Liver (tissue), 9 donors: Measurements from ENCODE around the gene CIITA. TPM values are rescaled to one million over a fixed set of nuclear protein-coding genes. Genes with fewer than 3 reads are reported as not detected.

Source experiments
- DNase-seq: peaks from one replicate; pipeline ENCODE4 v3.0.0-alpha.2; 2017; ENCODE audit warnings: low spot score
- H3K27ac ChIP-seq, 2 donors: one replicate each; pipeline ENCODE4 v1.7.0; 2013; ENCODE audit warnings: inconsistent platforms in 2 of 2, low read length in 2 of 2, control low read depth in 1 of 2, low read depth in 1 of 2, mild to moderate bottlenecking in 1 of 2
- H3K27me3 ChIP-seq, 4 donors: one replicate each; pipeline versions ENCODE4 v1.6.1 to v1.7.0; 2013; ENCODE audit warnings: low read length in 3 of 4, inconsistent platforms in 1 of 4, mild to moderate bottlenecking in 1 of 4, moderate library complexity in 1 of 4; ENCODE audit not compliant: control insufficient read depth in 4 of 4, insufficient read depth in 4 of 4
- H3K36me3 ChIP-seq, 4 donors: one replicate each; pipeline versions ENCODE4 v1.6.1 to v1.7.0; 2013; ENCODE audit warnings: low read length in 3 of 4, mild to moderate bottlenecking in 3 of 4, low read depth in 1 of 4, moderate library complexity in 1 of 4; ENCODE audit not compliant: control insufficient read depth in 4 of 4, insufficient read depth in 3 of 4
- H3K4me1 ChIP-seq, 4 donors: one replicate each; pipeline versions ENCODE4 v1.6.1 to v1.7.0; 2013; ENCODE audit warnings: low read length in 3 of 4, mild to moderate bottlenecking in 3 of 4, moderate library complexity in 1 of 4; ENCODE audit not compliant: control insufficient read depth in 4 of 4, insufficient read depth in 4 of 4
- H3K4me3 ChIP-seq, 3 donors: one replicate each; pipeline versions ENCODE4 v1.6.1 to v1.7.0; 2013; ENCODE audit warnings: low read length in 3 of 3, control low read depth in 1 of 3, low read depth in 1 of 3, mild to moderate bottlenecking in 1 of 3
- H3K9ac ChIP-seq, 2 donors: one replicate each; pipeline ENCODE4 v1.7.0; 2013; ENCODE audit warnings: low read length in 2 of 2, mild to moderate bottlenecking in 2 of 2, moderate library complexity in 2 of 2, control low read depth in 1 of 2, low read depth in 1 of 2
- H3K9me3 ChIP-seq, 4 donors: one replicate each; pipeline versions ENCODE4 v1.6.1 to v1.7.0; 2013; ENCODE audit warnings: low read length in 3 of 4; ENCODE audit not compliant: control insufficient read depth in 4 of 4
- ATF3 ChIP-seq: IDR thresholded peaks from 2 replicates; pipeline ENCODE4 v1.6.1; 2016; ENCODE audit warnings: antibody characterized with exemption
- CTCF ChIP-seq: fragments of 150-350 bp; IDR thresholded peaks from 2 replicates; pipeline ENCODE4 v1.5.1; 2017; ENCODE audit warnings: improper control_type of control experiment, low read depth, low read length; ENCODE audit not compliant: missing input control
- EGR1 ChIP-seq, 2 donors: IDR thresholded peaks; 2 replicates each; pipeline ENCODE4 v1.6.1; 2016 to 2018; ENCODE audit warnings: antibody characterized with exemption in 2 of 2, low read depth in 2 of 2
- FOXA1 ChIP-seq: IDR thresholded peaks from 2 replicates; pipeline ENCODE4 v1.6.1; 2016; ENCODE audit warnings: antibody characterized with exemption
- FOXA2 ChIP-seq: IDR thresholded peaks from 2 replicates; pipeline ENCODE4 v1.6.1; 2016; ENCODE audit warnings: antibody characterized with exemption
- GABPA ChIP-seq, 2 donors: IDR thresholded peaks in 1 of 2; conservative IDR thresholded peaks in 1 of 2; 2 replicates each; pipeline ENCODE4 v1.6.1; 2016; ENCODE audit warnings: antibody characterized with exemption in 2 of 2, mild to moderate bottlenecking in 1 of 2, moderate library complexity in 1 of 2
- HNF4A ChIP-seq, 2 donors: conservative IDR thresholded peaks; 2 replicates each; pipeline ENCODE4 v1.6.1; 2016; ENCODE audit warnings: antibody characterized with exemption in 2 of 2, mild to moderate bottlenecking in 2 of 2
- HNF4G ChIP-seq: IDR thresholded peaks from 2 replicates; pipeline ENCODE4 v1.6.1; 2016; ENCODE audit warnings: antibody characterized with exemption
- JUND ChIP-seq, 2 donors: IDR thresholded peaks; 2 replicates each; pipeline ENCODE4 v1.6.1; 2016; ENCODE audit warnings: antibody characterized with exemption in 2 of 2
- NR2F2 ChIP-seq: IDR thresholded peaks from 2 replicates; pipeline ENCODE4 v1.6.1; 2016; ENCODE audit warnings: antibody characterized with exemption
- RAD21 ChIP-seq, 2 donors: IDR thresholded peaks; 2 replicates each; pipeline ENCODE4 v1.6.1; 2016; ENCODE audit warnings: antibody characterized with exemption in 2 of 2, mild to moderate bottlenecking in 2 of 2
- REST ChIP-seq: IDR thresholded peaks from 2 replicates; pipeline ENCODE4 v1.6.1; 2016; ENCODE audit warnings: antibody characterized with exemption, mild to moderate bottlenecking
- RXRA ChIP-seq, 2 donors: IDR thresholded peaks; 2 replicates each; pipeline ENCODE4 v1.6.1; 2017 to 2018; ENCODE audit warnings: antibody characterized with exemption in 2 of 2, mild to moderate bottlenecking in 1 of 2
- SP1 ChIP-seq: IDR thresholded peaks from 2 replicates; pipeline ENCODE4 v1.6.1; 2018; ENCODE audit warnings: antibody characterized with exemption, mild to moderate bottlenecking
- TAF1 ChIP-seq: conservative IDR thresholded peaks from 2 replicates; pipeline ENCODE4 v1.6.1; 2016; ENCODE audit warnings: antibody characterized with exemption, mild to moderate bottlenecking
- YY1 ChIP-seq: IDR thresholded peaks from 2 replicates; pipeline ENCODE4 v1.6.1; 2016; ENCODE audit warnings: antibody characterized with exemption, mild to moderate bottlenecking
- ZBTB33 ChIP-seq: IDR thresholded peaks from 2 replicates; pipeline ENCODE4 v1.6.1; 2016; ENCODE audit warnings: antibody characterized with exemption
- WGBS: extraction: QIAGEN DNeasy Blood & Tissue Kit; methylation state at CpG from one replicate; pipeline ENCODE4 v1.1.7; 2013; 5-methylcytosine and 5-hydroxymethylcytosine counted together
- polyA plus RNA-seq, 2 donors: library from polyadenylated mRNA; stranded (reverse) in 1 of 2; unstranded in 1 of 2; fragments of 200-250 nt in 1 of 2; fragments of >200 nt in 1 of 2; fragmentation: Nextera tagmentation in 1 of 2; extraction: Ambion mirVana in 1 of 2; gene quantifications; one replicate each; pipeline versions ENCODE4 v1.2.1 to v1.2.3, GENCODE V29; 2013 to 2015
- total RNA-seq, 2 donors: library from RNA; depleted of rRNA; stranded (reverse); fragments of >200 nt; gene quantifications; one replicate each; pipeline ENCODE4 v1.2.3, GENCODE V29; 2014
- donor health status: healthy.
- donor health status: healthy.
- donor health status: healthy.
- donor health status: healthy.
- donor health status: healthy.

CIITA gene
- total and polyA plus RNA-seq, 4 donors = 1.6 to 4.2 (median 2.2) TPM

- Histone ChIP-seq H3K9me3 (no peaks in the 10 kb centered on the region), H3K27ac (peak overlapping the region in 1 of 2 donors; percentile 1), H3K36me3 (no peaks in the 10 kb centered on the region), H3K9ac (peak overlapping the region in 1 of 2 donors; percentile 55), H3K4me1 (peaks cover 0 to 13% (median 7%) of the 10 kb centered on the region in 4 donors), H3K4me3 (no peak overlapping the region), H3K27me3 (no peaks in the 10 kb centered on the region)
- WGBS = 71% methylated on average over 8 of the region's 8 CpGs
- no peak for DNase-seq
- TF ChIP-seq ATF3 = no peak
- TF ChIP-seq FOXA2 = no peak
- no peak for TF ChIP-seq RAD21 (IDR thresholded peaks at IDR 0.05)
- TF ChIP-seq HNF4A (conservative IDR thresholded peaks at IDR 0.05) = no peak
- no peak for TF ChIP-seq ZBTB33
- TF ChIP-seq TAF1 = no peak
- no peak for TF ChIP-seq HNF4G
- TF ChIP-seq GABPA (IDR thresholded peaks at IDR 0.05 in 1 of 2, conservative IDR thresholded peaks at IDR 0.05 in 1 of 2) = no peak
- TF ChIP-seq CTCF = no peak
- TF ChIP-seq FOXA1 = no peak
- TF ChIP-seq SP1 = no peak
- TF ChIP-seq EGR1 (IDR thresholded peaks at IDR 0.05; ENCODE audit: low read depth in 2 of 2) = no peak
- TF ChIP-seq REST = no peak
- TF ChIP-seq NR2F2 = no peak
- TF ChIP-seq RXRA (IDR thresholded peaks at IDR 0.05) = no peak
Measured at GRCh38 chr16:10877472-10877946, 507 bp downstream of the CIITA start.

GRCh38 chr16:10878328-10878643 is 1.3 kb downstream of the CIITA start:
- no peak for DNase-seq
- H3K9me3 ChIP-seq = no peaks in the 10 kb centered on the region
- peak overlapping the region; percentile 71 to 89 (median 81) for H3K4me3 ChIP-seq
- no peaks in the 10 kb centered on the region for H3K27me3 ChIP-seq
- H3K4me1 ChIP-seq = peaks cover 0 to 18% (median 7%) of the 10 kb centered on the region in 4 donors
- H3K9ac ChIP-seq = peak overlapping the region in 1 of 2 donors; percentile 79
- no peaks in the 10 kb centered on the region for H3K36me3 ChIP-seq
- WGBS = 37% methylated on average over 4 of the region's 4 CpGs
- peak overlapping the region in 1 of 2 donors; percentile 43 for H3K27ac ChIP-seq
- TF ChIP-seq YY1 (no peak), CTCF (no peak), SP1 (no peak), HNF4G (no peak), RXRA (IDR thresholded peaks at IDR 0.05) (no peak), EGR1 (IDR thresholded peaks at IDR 0.05; ENCODE audit: low read depth in 2 of 2) (no peak), ZBTB33 (no peak), GABPA (IDR thresholded peaks at IDR 0.05 in 1 of 2, conservative IDR thresholded peaks at IDR 0.05 in 1 of 2) (no peak), RAD21 (IDR thresholded peaks at IDR 0.05) (no peak), JUND (IDR thresholded peaks at IDR 0.05) (no peak), TAF1 (no peak), HNF4A (conservative IDR thresholded peaks at IDR 0.05) (no peak), NR2F2 (no peak), FOXA1 (no peak)
